Measurements from ENCODE around the gene FXYD1. TPM values are rescaled to one million over a fixed set of nuclear protein-coding genes. Genes with fewer than 3 reads are reported as not detected.

FXYD1 gene
- total and polyA plus RNA-seq, 2 of the 8 experiments (the other 6 are each of a cell fraction or from before 2014, with no cell fraction given): 1.6 to 8.1 TPM

GRCh38 chr19:35140962-35141836 is 2.6 kb downstream of the FXYD1 start (continued):
- TF ChIP-seq GABPA (IDR thresholded peaks at IDR 0.05; ENCODE audit: borderline replicate concordance, insufficient read depth, low read length): no peak
- no peak for TF ChIP-seq FOSL1 (IDR thresholded peaks at IDR 0.05; ENCODE audit: insufficient read depth, low read depth, low read length)
- TF ChIP-seq JUN (IDR thresholded peaks at IDR 0.05; ENCODE audit: low read depth, low read length): no peak
- TF ChIP-seq SP4 (IDR thresholded peaks at IDR 0.05; ENCODE audit: low read length): no peak
- no peak for TF ChIP-seq JUND (IDR thresholded peaks at IDR 0.05; ENCODE audit: low read length)
- peak; percentile 53 for TF ChIP-seq MAX (IDR thresholded peaks at IDR 0.05)
- TF ChIP-seq HDAC6 (IDR thresholded peaks at IDR 0.05; ENCODE audit: low read depth, low read length): no peak
- no peak for TF ChIP-seq ATF3 (IDR thresholded peaks at IDR 0.05; ENCODE audit: insufficient read depth, low read depth, low read length)
- TF ChIP-seq CBX5 (IDR thresholded peaks at IDR 0.05; ENCODE audit: low read depth, low read length): no peak
- TF ChIP-seq SP2 (IDR thresholded peaks at IDR 0.05; ENCODE audit: low read length): no peak
- TF ChIP-seq KDM1A (IDR thresholded peaks at IDR 0.05; ENCODE audit: borderline replicate concordance, low read length): no peak
- no peak for TF ChIP-seq CEBPB (IDR thresholded peaks at IDR 0.05; ENCODE audit: low read depth, low read length)
- no peak for TF ChIP-seq RNF2 (IDR thresholded peaks at IDR 0.05; ENCODE audit: borderline replicate concordance, low read depth, low read length, missing control alignments, poor library complexity, severe bottlenecking)
- TF ChIP-seq GTF2F1 (IDR thresholded peaks at IDR 0.05; ENCODE audit: borderline replicate concordance, low read depth, low read length): no peak
- TF ChIP-seq RAD21 (IDR thresholded peaks at IDR 0.05 in 1 of 2, conservative IDR thresholded peaks at IDR 0.05 in 1 of 2; ENCODE audit: low read depth in 2 of 2, low read length in 2 of 2): peak; percentile 55 to 64
- no peak for TF ChIP-seq HDAC2 (IDR thresholded peaks at IDR 0.05; ENCODE audit: borderline replicate concordance in 1 of 2, low read depth in 2 of 2, low read length in 2 of 2)
- TF ChIP-seq E2F6 (IDR thresholded peaks at IDR 0.05): peak; percentile 77
- no peak for TF ChIP-seq SIN3A (conservative IDR thresholded peaks at IDR 0.05 in 1 of 2, IDR thresholded peaks at IDR 0.05 in 1 of 2; ENCODE audit: low read depth in 1 of 2, low read length in 2 of 2)
- no peak for TF ChIP-seq SUZ12 (IDR thresholded peaks at IDR 0.05; ENCODE audit: low read length)
- no peak for TF ChIP-seq SIX5 (IDR thresholded peaks at IDR 0.05; ENCODE audit: low read depth, low read length)
- no peak for TF ChIP-seq SRF (IDR thresholded peaks at IDR 0.05; ENCODE audit: low read depth, low read length)
- TF ChIP-seq SIRT6 (IDR thresholded peaks at IDR 0.05; ENCODE audit: low read length): no peak

Measured in H1 (cell line).